DOHH2 (cell line): Measurements from ENCODE around the gene GRK2.

ENCODE experiments used
- EZH2phosphoT487 ChIP-seq: fragments of 200-600 bp; sonication (generic); IDR thresholded peaks from 2 replicates; pipeline ENCODE4 v1.6.1; 2017; ENCODE audit warnings: borderline replicate concordance, mild to moderate bottlenecking, antibody characterized with exemption, low read length, moderate library complexity, mixed read lengths
- TF ChIP-seq, protein P1 (sequence below): fragments of 200-600 bp; sonication (generic); IDR thresholded peaks from one replicate; pipeline ENCODE4 v1.5.1; 2014; ENCODE audit warnings: antibody characterized with exemption, mild to moderate bottlenecking, low read depth, low read length; ENCODE audit not compliant: poor library complexity, severe bottlenecking

DNA sequence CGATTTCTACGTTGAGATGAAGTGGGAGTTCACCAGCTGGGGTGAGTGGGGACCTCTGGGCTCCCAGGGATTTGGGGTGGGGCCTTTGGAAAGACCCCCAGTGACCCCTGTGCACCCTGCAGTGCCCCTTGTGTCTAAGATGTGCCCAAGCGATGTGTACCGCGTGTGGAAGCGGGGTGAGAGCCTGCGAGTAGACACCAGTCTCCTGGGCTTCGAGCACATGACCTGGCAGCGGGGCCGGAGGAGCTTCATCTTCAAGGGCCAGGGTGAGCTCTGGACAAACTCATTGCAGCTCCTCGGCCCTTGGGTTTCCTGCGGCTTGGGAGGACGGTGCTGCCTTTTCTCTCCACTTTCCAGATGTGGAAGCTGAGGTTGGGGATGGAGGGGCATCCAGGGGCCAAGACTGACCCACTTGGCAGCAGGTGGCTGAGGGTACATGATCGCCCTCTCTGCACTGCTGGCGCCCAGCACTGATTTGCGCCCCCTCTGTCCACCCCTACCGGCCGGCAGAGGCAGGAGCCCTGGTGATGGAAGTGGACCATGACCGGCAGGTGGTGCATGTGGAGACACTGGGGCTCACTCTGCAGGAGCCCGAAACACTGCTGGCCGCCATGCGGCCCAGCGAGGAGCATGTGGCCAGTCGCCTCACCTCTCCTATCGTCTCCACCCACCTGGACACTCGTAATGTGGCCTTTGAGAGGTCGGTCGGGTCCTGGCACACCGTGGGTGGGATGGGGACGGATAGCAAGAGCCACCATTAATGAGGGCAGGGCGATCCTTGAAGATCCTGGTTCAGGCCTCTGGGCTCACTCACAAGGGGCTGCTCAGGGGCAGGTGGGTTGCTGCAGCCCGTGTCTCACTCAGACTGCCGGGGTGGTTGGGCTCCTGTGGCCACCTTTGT is 25.5 kb downstream of the GRK2 start:
- TF ChIP-seq, protein P1, sequence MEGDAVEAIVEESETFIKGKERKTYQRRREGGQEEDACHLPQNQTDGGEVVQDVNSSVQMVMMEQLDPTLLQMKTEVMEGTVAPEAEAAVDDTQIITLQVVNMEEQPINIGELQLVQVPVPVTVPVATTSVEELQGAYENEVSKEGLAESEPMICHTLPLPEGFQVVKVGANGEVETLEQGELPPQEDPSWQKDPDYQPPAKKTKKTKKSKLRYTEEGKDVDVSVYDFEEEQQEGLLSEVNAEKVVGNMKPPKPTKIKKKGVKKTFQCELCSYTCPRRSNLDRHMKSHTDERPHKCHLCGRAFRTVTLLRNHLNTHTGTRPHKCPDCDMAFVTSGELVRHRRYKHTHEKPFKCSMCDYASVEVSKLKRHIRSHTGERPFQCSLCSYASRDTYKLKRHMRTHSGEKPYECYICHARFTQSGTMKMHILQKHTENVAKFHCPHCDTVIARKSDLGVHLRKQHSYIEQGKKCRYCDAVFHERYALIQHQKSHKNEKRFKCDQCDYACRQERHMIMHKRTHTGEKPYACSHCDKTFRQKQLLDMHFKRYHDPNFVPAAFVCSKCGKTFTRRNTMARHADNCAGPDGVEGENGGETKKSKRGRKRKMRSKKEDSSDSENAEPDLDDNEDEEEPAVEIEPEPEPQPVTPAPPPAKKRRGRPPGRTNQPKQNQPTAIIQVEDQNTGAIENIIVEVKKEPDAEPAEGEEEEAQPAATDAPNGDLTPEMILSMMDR: no peak
- no peak for TF ChIP-seq EZH2phosphoT487
